ENCODE data around the gene FARSA.
A peak's percentile ranks its signal among the peaks of the same experiment; 100 is the strongest.
"Not testable (repeated sequence)": the region's sequence is repeated elsewhere in the genome, so short reads cannot be mapped to it uniquely, and the experiment has no call there.

Gene FARSA

GRCh38 chr19:12937093-12937926 is 3.8 kb upstream of the FARSA start:
- peak; percentile 46 for DNase-seq (ENCODE audit: low read depth)

- DNase-seq (ENCODE audit: low read depth) = no peak
These were observed 3.1 kb upstream of the FARSA start for GRCh38 chr19:12936582-12936981.

GRCh38 chr19:12935071-12935470 is 1.6 kb upstream of the FARSA start:
- DNase-seq (ENCODE audit: low read depth) = no peak

GRCh38 chr19:12932392-12933286 is 872 bp downstream of the FARSA start:
- no peak for DNase-seq (ENCODE audit: low read depth)

- no peak for DNase-seq (ENCODE audit: low read depth)
These were observed 3.4 kb downstream of the FARSA start for GRCh38 chr19:12930002-12930645.

GRCh38 chr19:12924621-12925310 is 8.7 kb downstream of the FARSA start:
- no peak for DNase-seq (ENCODE audit: low read depth)

- no peak for DNase-seq (ENCODE audit: low read depth)
These were observed 10.6 kb downstream of the FARSA start for GRCh38 chr19:12922959-12923358.

- DNase-seq (ENCODE audit: low read depth) = no peak
These were observed 12.5 kb downstream of the FARSA start for GRCh38 chr19:12921047-12921446.

- no peak for DNase-seq (ENCODE audit: low read depth)
These were observed 15.3 kb downstream of the FARSA start for GRCh38 chr19:12918253-12918652.

GRCh38 chr19:12915860-12916259 is 17.7 kb downstream of the FARSA start:
- DNase-seq (ENCODE audit: low read depth) = not testable (repeated sequence)

GRCh38 chr19:12913851-12914690 is 19.4 kb downstream of the FARSA start:
- no peak for DNase-seq (ENCODE audit: low read depth)

GRCh38 chr19:12913011-12913561 is 20.4 kb downstream of the FARSA start:
- DNase-seq (ENCODE audit: low read depth) = peak; percentile 20

GRCh38 chr19:12912571-12912970 is 20.9 kb downstream of the FARSA start:
- no peak for DNase-seq (ENCODE audit: low read depth)

- no peak for DNase-seq (ENCODE audit: low read depth)
These were observed 26.3 kb downstream of the FARSA start for GRCh38 chr19:12907166-12907565.

GRCh38 chr19:12899891-12900518 is 33.5 kb downstream of the FARSA start:
- DNase-seq (ENCODE audit: low read depth) = no peak

GRCh38 chr19:12896460-12896859 is 37.1 kb downstream of the FARSA start:
- DNase-seq (ENCODE audit: low read depth) = no peak

GRCh38 chr19:12893582-12893981 is 39.9 kb downstream of the FARSA start:
- no peak for DNase-seq (ENCODE audit: low read depth)

GRCh38 chr19:12891553-12892021 is 41.9 kb downstream of the FARSA start:
- DNase-seq (ENCODE audit: low read depth) = peak; percentile 21

GRCh38 chr19:12890787-12891552 is 42.5 kb downstream of the FARSA start, which contains the start of gene GCDH:
Gene GCDH, plus strand, starts transcription at chr19:12891160. Its CDS starts 145 bp downstream, at chr19:12891305.
- peak; percentile 100 for DNase-seq (ENCODE audit: low read depth)

All from ELR (cell line).